ENCODE results near the gene XPO6. TPM values are rescaled to one million over a fixed set of nuclear protein-coding genes. Genes with fewer than 3 reads are reported as not detected.

The XPO6 gene
- total RNA-seq, 2 donors from 2014 or later: 308 to 310 TPM

DNA sequence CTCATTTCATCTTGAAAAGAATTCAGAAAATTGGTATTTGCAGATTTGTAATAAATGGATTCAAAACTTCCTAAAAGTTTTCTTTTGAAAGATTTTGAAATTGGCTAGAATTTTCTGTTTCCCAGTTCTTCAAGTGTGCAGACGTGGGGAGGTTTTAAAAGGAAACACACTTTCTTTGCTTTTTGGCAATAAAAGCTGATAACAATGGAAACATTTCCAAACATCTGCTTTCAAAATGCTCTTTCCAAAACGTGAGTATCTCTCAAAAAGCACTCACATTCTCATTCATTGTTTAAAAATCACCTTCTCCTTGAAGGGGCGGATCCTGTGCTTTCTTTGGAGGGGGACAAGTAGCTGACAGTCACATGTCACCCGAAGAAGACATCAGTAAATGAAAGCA is 139.7 kb downstream of the XPO6 start:
- peaks cover 7% of the 10 kb centered on the region for H3K4me1 Mint-ChIP-seq
- H3K36me3 Mint-ChIP-seq (ENCODE audit: low read depth): no peaks in the 10 kb centered on the region
- H3K9me3 ChIP-seq (ENCODE audit: control insufficient read depth, low read length, poor library complexity, severe bottlenecking): no peaks in the 10 kb centered on the region
- no peak overlapping the region for H3K4me3 Mint-ChIP-seq
- peaks cover 17% of the 10 kb centered on the region for H3K27me3 Mint-ChIP-seq
- DNase-seq (no peak), ATAC-seq (no peak)
- H3K27ac Mint-ChIP-seq: no peak overlapping the region

DNA sequence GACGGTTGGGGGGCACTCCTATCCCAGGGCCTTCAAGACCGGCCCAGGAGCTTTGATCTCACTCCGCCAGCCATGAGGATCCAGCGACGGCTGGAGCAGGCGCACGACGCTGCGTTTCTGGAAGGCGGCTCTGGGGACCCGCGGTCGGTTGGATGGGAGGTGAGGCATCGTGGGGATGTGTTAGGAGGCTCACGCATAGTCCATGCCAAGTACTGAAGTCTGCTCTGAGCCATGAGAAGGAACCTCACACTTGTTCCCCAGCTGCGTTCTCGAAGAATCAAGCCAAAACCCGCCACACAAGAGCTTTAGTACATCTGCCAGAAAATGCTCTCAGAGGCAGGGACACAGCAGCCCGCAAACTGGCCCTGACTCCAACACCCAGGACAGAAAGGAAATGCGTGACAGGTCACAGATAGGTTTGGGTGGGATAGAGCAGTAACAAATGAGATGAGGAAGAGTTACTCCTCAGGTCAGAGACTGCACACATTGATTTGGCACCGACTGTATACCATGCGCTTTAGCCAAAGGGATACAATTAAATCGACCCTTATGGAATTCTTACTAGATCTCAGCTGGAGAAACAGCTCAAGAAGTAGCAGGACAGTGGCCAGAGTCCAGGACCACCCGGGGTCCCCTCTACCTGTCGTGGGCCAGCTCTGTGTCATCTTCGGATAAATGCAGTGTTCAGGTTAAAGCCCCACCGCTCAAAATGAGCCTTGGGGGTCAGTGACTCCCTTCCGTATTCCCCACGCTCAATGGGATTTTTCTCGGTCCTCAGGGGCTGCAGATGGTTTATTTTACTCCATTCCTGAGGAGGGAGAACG is 141.6 kb downstream of the XPO6 start:
- no peaks in the 10 kb centered on the region for H3K36me3 Mint-ChIP-seq (ENCODE audit: low read depth)
- peaks cover 22% of the 10 kb centered on the region for H3K27me3 Mint-ChIP-seq
- DNase-seq (no peak), ATAC-seq (no peak)
- no peak overlapping the region for H3K27ac Mint-ChIP-seq
- no peak overlapping the region for H3K4me3 Mint-ChIP-seq
- H3K4me1 Mint-ChIP-seq: peaks cover 7% of the 10 kb centered on the region
- H3K9me3 ChIP-seq (ENCODE audit: control insufficient read depth, low read length, poor library complexity, severe bottlenecking): no peaks in the 10 kb centered on the region

DNA sequence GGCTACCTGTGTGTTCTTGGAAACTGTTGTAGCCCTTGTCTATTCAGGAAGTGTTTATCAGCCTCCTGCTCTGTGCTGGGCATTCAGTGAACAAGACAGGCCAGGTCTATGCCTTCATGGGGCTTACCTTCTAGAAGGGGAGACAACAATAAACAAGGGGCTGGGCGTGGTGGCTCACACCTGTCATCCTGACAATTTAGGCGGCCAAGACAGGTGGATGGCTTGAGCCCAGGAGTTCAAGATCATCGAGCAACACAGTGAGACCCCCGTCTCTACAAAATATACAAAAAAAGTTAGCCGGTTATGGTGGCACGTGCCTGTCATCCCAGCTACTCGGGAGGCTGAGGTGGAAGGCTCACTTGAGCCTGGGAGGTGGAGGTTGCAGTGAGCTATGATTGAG is 142.8 kb downstream of the XPO6 start:
- DNase-seq: no peak
- Mint-ChIP-seq H3K27ac (no peak overlapping the region), H3K27me3 (peaks cover 29% of the 10 kb centered on the region), H3K4me1 (peaks cover 7% of the 10 kb centered on the region), H3K36me3 (ENCODE audit: low read depth) (no peaks in the 10 kb centered on the region), H3K4me3 (no peak overlapping the region)
- ATAC-seq: no peak
- no peaks in the 10 kb centered on the region for H3K9me3 ChIP-seq (ENCODE audit: control insufficient read depth, low read length, poor library complexity, severe bottlenecking)

DNA sequence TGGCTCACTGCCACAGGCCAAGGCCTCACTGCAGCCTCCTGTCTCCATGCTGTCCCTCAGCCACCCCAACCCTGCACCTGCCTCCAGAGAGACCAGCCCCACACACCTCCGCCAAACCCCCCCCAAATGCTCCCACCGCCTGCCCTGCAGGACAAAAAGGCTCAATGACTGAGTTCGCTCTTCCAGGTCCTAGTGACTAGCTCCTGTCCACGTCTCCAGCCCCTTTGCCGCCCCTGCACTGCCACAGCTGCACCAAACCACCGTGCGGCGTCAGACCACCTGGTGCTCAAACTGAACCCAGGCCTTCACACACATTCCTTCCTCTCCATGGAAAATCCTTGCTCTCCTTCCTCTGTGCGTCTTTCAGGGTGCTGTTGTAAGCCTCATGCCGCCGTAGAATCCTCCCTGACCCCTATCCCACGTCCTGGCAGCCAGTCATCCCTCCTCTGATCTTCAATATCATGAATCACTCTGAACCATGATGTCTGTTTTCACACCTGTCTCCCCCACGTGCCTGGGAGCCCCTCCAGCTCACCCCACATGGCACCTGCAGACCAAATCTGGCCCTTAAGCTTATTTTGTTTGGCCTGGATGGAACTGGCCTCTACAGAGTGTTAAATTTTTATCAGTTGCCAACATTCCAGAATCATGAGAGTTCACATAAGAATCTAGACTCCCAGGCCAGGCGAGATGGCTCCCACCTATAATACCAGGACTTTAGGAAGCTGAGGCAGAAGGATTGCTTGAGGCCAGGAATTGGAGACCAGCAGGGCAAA is 144.0 kb downstream of the XPO6 start:
- Mint-ChIP-seq H3K4me3 (no peak overlapping the region), H3K27ac (no peak overlapping the region), H3K27me3 (peaks cover 29% of the 10 kb centered on the region), H3K4me1 (peaks cover 7% of the 10 kb centered on the region), H3K36me3 (ENCODE audit: low read depth) (no peaks in the 10 kb centered on the region)
- ATAC-seq (no peak), DNase-seq (no peak)
- no peaks in the 10 kb centered on the region for H3K9me3 ChIP-seq (ENCODE audit: control insufficient read depth, low read length, poor library complexity, severe bottlenecking)

DNA sequence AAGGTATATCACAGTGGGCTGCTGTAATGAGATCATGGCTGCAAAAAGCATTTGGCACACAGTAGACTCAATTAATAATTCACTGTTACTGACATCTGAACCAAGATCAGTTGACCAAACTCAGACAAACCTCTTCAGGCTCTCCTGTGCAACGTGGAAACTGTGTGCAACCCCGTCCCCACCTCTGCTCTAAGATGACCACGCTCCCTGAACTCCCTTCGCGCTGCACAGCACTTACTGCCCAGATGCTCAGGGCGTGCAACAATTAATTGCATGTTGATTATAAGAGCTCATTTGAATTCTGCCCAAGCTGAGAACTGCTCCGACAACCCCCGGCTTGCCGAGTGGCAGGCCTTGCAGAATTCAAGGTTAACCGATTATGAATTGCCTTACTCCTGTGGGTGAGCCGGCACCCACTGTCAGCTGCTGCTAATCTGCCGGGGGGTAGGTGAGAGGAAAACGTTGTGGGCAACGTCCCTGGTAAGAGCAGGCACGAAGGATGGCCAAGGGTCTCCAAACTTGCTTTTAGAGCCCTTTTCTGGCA is 147.0 kb downstream of the XPO6 start:
- peaks cover 45% of the 10 kb centered on the region for H3K27me3 Mint-ChIP-seq
- peaks cover 3% of the 10 kb centered on the region for H3K4me1 Mint-ChIP-seq
- H3K4me3 Mint-ChIP-seq: no peak overlapping the region

DNA sequence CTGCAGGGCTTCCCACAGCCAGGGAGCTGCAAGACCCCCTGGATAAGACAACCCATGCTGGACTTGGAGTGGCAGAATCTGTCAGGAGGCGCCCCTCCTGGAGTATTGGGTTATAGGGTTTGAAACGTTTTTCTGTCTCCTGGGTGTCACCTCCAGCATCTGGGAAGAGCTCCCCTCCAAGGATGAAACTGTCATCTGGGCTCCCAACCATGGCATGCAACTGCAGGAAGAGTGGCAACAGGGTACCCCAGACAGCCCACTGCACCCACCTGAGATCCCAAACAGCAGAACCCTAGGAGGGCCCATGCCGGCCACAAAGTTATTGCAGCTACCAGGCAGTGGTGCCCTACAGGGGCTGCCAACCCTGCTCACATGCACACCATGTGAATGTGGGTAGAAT is 147.6 kb downstream of the XPO6 start:
- H3K4me1 Mint-ChIP-seq: peaks cover 8% of the 10 kb centered on the region
- ATAC-seq: no peak
- H3K36me3 Mint-ChIP-seq (ENCODE audit: low read depth): no peaks in the 10 kb centered on the region
- H3K27ac Mint-ChIP-seq: no peak overlapping the region
- H3K27me3 Mint-ChIP-seq: peaks cover 51% of the 10 kb centered on the region
- H3K9me3 ChIP-seq (ENCODE audit: control insufficient read depth, low read length, poor library complexity, severe bottlenecking): no peaks in the 10 kb centered on the region
- DNase-seq: no peak
- no peak overlapping the region for H3K4me3 Mint-ChIP-seq

More for the DNA sequence above, 147.0 kb downstream of the XPO6 start:
- no peaks in the 10 kb centered on the region for H3K36me3 Mint-ChIP-seq (ENCODE audit: low read depth)
- H3K9me3 ChIP-seq (ENCODE audit: control insufficient read depth, low read length, poor library complexity, severe bottlenecking): no peaks in the 10 kb centered on the region
- no peak overlapping the region for H3K27ac Mint-ChIP-seq
- ATAC-seq (no peak), DNase-seq (no peak)

DNA sequence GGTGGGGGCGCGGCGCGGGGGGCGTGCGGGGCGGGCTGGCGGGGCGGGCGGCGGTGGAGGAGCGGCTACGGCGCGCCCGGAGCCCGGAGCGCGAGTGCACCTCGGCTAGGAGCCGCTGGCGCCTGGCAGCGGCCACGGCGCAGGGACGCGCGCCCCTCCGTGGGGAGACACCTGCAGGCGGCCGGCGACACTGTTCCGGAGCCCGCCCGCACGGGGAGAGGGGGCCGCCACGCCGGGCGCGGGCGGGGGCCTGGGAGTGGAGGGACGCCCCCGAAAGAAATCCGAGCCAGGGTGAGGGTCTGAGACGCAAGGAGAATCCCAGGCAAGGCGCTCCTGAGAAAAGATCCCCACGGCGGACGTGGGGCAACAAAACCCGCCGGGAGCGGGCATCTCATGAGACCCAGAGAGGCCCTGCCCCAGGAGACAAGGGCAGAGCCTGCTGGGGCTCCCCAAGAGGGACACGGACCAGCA is 148.1 kb downstream of the XPO6 start, which contains the start of gene GSG1L:
Gene GSG1L, minus strand, starts transcription at position 124 of the 471 bp plus-strand sequence. CDS start 290 bp downstream, outside the sequence.
- Mint-ChIP-seq H3K27ac (no peak within 1 kb of the TSS), H3K27me3 (peaks cover 56% of the 10 kb centered on the region), H3K4me3 (peak within 1 kb of the TSS; percentile 21), H3K4me1 (peaks cover 11% of the 10 kb centered on the region), H3K36me3 (ENCODE audit: low read depth) (no peaks in the 10 kb centered on the region)
- H3K9me3 ChIP-seq (ENCODE audit: control insufficient read depth, low read length, poor library complexity, severe bottlenecking): no peaks in the 10 kb centered on the region
- no peak for DNase-seq
- ATAC-seq: peak; percentile 51

DNA sequence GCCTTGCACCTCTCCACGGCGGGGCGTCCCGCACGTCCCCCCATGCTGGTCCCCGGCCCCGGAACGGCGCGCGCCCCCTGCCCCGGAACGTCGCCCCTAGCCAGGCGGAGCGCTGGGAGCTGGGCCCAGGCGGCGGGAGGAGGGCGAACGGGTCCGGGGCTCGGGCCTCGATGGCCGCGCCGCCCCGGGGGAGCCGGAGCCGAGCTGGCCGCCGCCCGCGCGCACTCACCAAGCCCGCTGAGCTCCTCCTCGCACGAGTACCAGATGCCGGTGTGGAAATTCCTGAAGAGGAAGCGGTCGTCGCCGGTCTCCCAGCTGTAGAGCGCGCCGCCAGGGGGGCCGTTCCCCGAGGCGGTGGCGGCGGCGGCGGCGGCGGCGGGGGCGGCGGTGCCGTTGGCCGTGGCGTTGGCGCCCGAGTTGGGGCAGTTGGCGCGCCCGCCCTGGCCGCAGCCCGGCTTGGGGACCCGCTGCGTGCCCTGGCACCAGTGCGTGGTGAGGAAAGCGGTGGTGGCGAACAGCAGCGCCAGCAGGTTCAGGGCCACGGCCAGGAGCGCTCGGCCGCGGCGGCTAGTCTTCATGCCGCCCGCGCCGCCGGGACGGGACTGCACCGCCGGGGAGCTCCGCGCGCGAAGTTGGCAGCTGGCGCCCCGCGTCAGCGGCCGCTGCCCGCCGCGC is 148.8 kb downstream of the XPO6 start:
- ATAC-seq (no peak), DNase-seq (no peak)
- H3K4me3 Mint-ChIP-seq: peak overlapping the region; percentile 21
- H3K27me3 Mint-ChIP-seq: peaks cover 61% of the 10 kb centered on the region
- no peak overlapping the region for H3K27ac Mint-ChIP-seq
- H3K4me1 Mint-ChIP-seq: peaks cover 15% of the 10 kb centered on the region
- no peaks in the 10 kb centered on the region for H3K9me3 ChIP-seq (ENCODE audit: control insufficient read depth, low read length, poor library complexity, severe bottlenecking)
- H3K36me3 Mint-ChIP-seq (ENCODE audit: low read depth): no peaks in the 10 kb centered on the region

DNA sequence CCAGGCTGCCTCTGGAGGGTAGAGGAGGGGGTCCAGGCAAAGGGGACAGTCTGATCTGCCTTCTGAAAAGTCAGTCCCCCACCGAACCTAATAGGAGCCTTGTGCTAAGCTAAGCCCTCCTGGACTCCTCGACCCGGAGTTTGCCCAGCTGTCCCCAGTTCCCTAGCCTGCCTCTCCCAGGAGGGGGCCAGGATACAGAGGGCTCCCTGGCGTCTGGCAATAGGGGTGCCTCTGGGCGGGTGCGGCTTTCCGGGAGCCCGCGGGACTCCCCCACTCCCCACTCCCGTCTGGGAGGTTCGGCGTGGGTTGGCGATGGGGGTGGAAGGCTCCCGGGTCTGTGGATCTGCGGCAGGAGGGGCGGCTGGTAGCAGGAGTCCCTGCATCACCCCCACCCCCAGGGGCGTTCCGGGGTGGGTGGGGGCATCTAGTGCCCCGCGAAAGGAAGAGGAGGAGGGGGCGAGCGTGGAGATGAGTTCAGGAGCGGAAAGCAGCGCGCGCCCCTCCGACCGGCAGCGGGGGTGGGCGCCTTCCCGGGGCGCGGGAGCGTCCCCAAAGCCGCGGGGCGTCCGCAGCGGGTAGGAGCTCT is 149.4 kb downstream of the XPO6 start:
- H3K4me3 Mint-ChIP-seq: peak overlapping the region; percentile 21
- H3K27ac Mint-ChIP-seq: no peak overlapping the region
- no peak for ATAC-seq
- peaks cover 64% of the 10 kb centered on the region for H3K27me3 Mint-ChIP-seq
- H3K9me3 ChIP-seq (ENCODE audit: control insufficient read depth, low read length, poor library complexity, severe bottlenecking): no peaks in the 10 kb centered on the region
- DNase-seq: no peak
- H3K4me1 Mint-ChIP-seq: peaks cover 13% of the 10 kb centered on the region
- H3K36me3 Mint-ChIP-seq (ENCODE audit: low read depth): no peaks in the 10 kb centered on the region

DNA sequence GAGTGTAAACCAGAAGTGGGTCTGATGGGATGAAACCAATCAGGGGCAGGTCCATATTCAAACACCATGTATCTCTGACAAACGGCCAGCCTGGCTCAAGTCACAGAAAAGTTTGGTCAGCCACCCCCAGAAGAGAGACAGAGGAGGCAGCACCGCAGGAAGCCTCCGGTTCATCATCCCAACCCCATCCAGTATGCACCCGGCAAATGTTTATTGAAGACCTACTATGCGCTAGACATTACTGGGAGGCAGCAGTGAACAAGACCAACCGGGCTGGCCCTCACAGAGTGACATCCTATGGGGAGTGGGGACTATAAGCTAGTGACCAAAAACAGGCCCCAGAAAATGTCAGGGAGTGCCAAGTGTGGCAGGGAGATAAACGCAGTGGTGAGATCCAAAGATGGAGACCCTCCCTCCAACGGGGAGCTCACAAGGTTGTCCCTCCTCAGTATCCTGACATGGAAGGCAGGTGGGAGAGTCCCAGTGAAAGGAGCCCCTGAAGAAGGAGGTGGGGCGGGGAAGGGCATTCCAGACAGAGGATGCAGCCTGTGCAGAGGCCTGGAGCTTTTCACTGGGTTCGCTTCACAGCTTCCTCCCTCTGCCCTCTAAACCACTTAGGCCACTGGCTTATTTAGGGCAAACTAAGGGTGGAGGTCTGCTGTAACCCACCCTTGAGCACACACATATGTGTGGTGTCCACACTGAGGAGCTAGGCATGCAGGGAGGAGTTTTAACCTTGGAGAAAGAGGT is 150.2 kb downstream of the XPO6 start:
- no peaks in the 10 kb centered on the region for H3K9me3 ChIP-seq (ENCODE audit: control insufficient read depth, low read length, poor library complexity, severe bottlenecking)
- Mint-ChIP-seq H3K4me3 (peak overlapping the region; percentile 55), H3K4me1 (peaks cover 13% of the 10 kb centered on the region), H3K36me3 (ENCODE audit: low read depth) (peaks cover 2% of the 10 kb centered on the region), H3K27me3 (peaks cover 71% of the 10 kb centered on the region), H3K27ac (no peak overlapping the region)
- no peak for DNase-seq
- no peak for ATAC-seq

DNA sequence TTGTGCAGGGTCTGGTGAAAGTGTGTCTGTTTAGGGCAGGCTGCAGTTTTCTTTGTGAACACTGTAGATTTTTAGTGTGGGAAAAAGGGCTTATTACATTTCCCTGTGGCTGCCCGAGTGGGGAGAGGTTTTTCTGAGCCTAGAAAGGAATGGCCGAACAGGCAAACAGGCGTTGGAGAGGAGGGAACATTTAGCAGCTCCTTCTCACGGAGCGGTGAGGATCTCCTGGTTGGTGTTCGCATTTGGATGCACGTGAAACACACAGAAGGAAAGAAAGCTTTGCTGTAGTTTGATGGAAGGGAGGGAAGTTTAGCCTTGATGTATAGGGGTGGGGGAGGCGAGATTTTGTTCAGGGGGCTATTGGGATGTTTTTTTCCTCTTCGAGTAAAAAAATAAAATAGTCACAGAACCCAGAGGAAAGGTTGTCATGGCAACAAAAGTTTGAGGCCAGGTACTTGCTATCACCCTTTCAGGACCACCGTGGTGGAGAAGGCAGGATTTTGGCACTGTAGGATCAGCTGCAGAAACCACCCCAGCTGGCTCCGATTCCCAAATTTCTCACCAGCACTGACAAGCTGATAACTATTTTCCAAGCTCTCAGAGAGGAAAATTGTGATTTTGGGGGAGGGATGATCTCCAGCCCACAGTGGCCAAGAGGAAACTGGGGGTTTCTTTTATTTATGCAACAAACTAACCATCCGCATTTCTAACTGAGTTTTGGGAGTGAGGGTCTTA is 151.8 kb downstream of the XPO6 start:
- Mint-ChIP-seq H3K27ac (no peak overlapping the region), H3K27me3 (peaks cover 66% of the 10 kb centered on the region), H3K36me3 (ENCODE audit: low read depth) (peaks cover 2% of the 10 kb centered on the region), H3K4me3 (no peak overlapping the region), H3K4me1 (peaks cover 13% of the 10 kb centered on the region)
- ATAC-seq: no peak
- no peak for DNase-seq
- H3K9me3 ChIP-seq (ENCODE audit: control insufficient read depth, low read length, poor library complexity, severe bottlenecking): no peaks in the 10 kb centered on the region

Data from T-helper 17 cell (primary cell).